A673 (cell line): ENCODE data around the gene POMP. TPM values are rescaled to one million over a fixed set of nuclear protein-coding genes. Genes with fewer than 3 reads are reported as not detected.

Experiments used
- BruUV-seq: library from RNA; stranded (reverse); fragments of 400-500 nt; replicated peaks from 2 replicates; lab custom pipeline; 2021; lab: Mats Ljungman, UMichigan
- CTCF ChIA-PET: fragments of 300-600 bp; sonication (Branson Sonifier 250); formaldehyde crosslinking; loops from one replicate; lab custom pipeline; 2022; ENCODE audit warnings: antibody characterized with exemption; lab: Charles Lee
- POLR2A ChIA-PET: fragments of 300-600 bp; sonication (Branson Sonifier 250); formaldehyde crosslinking; loops from one replicate; lab custom pipeline; 2022; ENCODE audit warnings: antibody characterized with exemption; ENCODE audit not compliant: low non-redundant PET; lab: Charles Lee
- DNase-seq: peaks from one replicate; pipeline ENCODE4 v3.0.0-alpha.2; 2015; ENCODE audit warnings: low spot score
- H3K27ac ChIP-seq: fragments of 200-600 bp; sonication (generic); 2 replicates; pipeline ENCODE4 v1.5.1; 2016; ENCODE audit warnings: mixed run types, low read depth, mild to moderate bottlenecking, mixed read lengths, antibody characterized with exemption, low read length; ENCODE audit not compliant: poor library complexity, severe bottlenecking
- H3K27me3 ChIP-seq: fragments of 200-600 bp; sonication (generic); replicated peaks from 2 replicates; pipeline ENCODE4 v1.6.1; 2017; ENCODE audit warnings: mixed run types, low read depth, mild to moderate bottlenecking, mixed read lengths, antibody characterized with exemption, low read length; ENCODE audit not compliant: insufficient read depth, poor library complexity
- H3K36me3 ChIP-seq: fragments of 200-600 bp; sonication (generic); 2 replicates; pipeline ENCODE4 v1.6.1; 2016; ENCODE audit warnings: mixed run types, mild to moderate bottlenecking, mixed read lengths, antibody characterized with exemption, low read length; ENCODE audit not compliant: insufficient read depth, poor library complexity, severe bottlenecking
- H3K4me1 ChIP-seq: fragments of 200-600 bp; sonication (generic); 2 replicates; pipeline ENCODE4 v1.6.1; 2017; ENCODE audit warnings: mixed run types, mild to moderate bottlenecking, mixed read lengths, antibody characterized with exemption, low read length; ENCODE audit not compliant: insufficient read depth, poor library complexity, severe bottlenecking
- H3K4me3 ChIP-seq: fragments of 200-600 bp; sonication (generic); 2 replicates; pipeline ENCODE4 v1.5.1; 2016; ENCODE audit warnings: low read depth, mixed run types, mild to moderate bottlenecking, mixed read lengths, low read length; ENCODE audit not compliant: poor library complexity, severe bottlenecking
- H3K9me3 ChIP-seq: fragments of 200-600 bp; sonication (generic); 2 replicates; pipeline ENCODE4 v1.6.1; 2016; ENCODE audit warnings: mixed run types, low read depth, mild to moderate bottlenecking, mixed read lengths, antibody characterized with exemption, low read length; ENCODE audit not compliant: poor library complexity, severe bottlenecking
- EZH2 ChIP-seq: fragments of 200-600 bp; sonication (generic); IDR thresholded peaks from 2 replicates; pipeline ENCODE4 v1.6.1; 2017; ENCODE audit warnings: borderline replicate concordance, low read depth, mild to moderate bottlenecking, mixed read lengths, antibody characterized with exemption, low read length; ENCODE audit not compliant: poor library complexity, severe bottlenecking
- intact Hi-C: fragments of 100-400 bp; cut with micrococcal nuclease; formaldehyde crosslinking; loops from one replicate; pipeline ENCODE4 v1.10.0; 2022; ENCODE audit not compliant: unreplicated experiment
- total RNA-seq: library from RNA; stranded (reverse); gene quantifications from 2 replicates; pipeline ENCODE4 v1.2.3, GENCODE V29; 2021
- TF ChIP-seq, protein P1 (sequence below): fragments of 300-800, 200-600 bp; sonication (generic); conservative IDR thresholded peaks from 2 replicates; pipeline ENCODE4 v1.5.1; 2017; ENCODE audit warnings: low read depth, mild to moderate bottlenecking, antibody characterized with exemption, low read length, moderate library complexity, mixed read lengths

Gene POMP
- total RNA-seq, 1 experiment from 2014 or later: 185 TPM

DNA sequence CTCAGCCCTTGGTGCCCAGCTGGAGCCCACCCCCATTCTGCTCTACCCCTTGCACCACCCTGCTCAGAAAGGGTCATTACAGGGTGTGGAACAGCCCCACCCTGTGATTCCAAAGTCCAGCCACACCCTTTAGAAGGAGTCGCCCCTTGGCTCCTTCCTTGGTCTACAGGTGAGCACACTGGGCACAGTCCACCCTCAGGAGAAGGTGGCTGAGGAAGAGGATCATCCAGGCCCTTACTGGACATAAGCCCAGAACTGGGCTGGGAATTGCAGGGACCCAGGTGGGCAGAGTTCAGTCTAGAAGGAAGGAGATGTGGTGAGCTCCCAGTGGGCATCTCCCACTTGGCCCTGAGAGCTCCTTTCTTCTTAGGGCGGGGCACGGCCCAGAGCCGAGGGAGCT is 51.2 kb downstream of the POMP start:
- DNase-seq: no peak
- H3K27me3 ChIP-seq: no peaks in the 10 kb centered on the region
- POLR2A ChIA-PET: interaction anchor here (0.6 kb wide), 1 partner anchor 10 kb away, joined by 3 read pairs; no protein-coding TSS in a partner anchor
- no peak overlapping the region for H3K4me3 ChIP-seq
- H3K9me3 ChIP-seq: no peaks in the 10 kb centered on the region
- no peaks in the 10 kb centered on the region for H3K36me3 ChIP-seq
- peaks cover 9% of the 10 kb centered on the region for H3K4me1 ChIP-seq
- no TSS peak for BruUV-seq
- TF ChIP-seq EZH2: no peak
- TF ChIP-seq, protein P1, sequence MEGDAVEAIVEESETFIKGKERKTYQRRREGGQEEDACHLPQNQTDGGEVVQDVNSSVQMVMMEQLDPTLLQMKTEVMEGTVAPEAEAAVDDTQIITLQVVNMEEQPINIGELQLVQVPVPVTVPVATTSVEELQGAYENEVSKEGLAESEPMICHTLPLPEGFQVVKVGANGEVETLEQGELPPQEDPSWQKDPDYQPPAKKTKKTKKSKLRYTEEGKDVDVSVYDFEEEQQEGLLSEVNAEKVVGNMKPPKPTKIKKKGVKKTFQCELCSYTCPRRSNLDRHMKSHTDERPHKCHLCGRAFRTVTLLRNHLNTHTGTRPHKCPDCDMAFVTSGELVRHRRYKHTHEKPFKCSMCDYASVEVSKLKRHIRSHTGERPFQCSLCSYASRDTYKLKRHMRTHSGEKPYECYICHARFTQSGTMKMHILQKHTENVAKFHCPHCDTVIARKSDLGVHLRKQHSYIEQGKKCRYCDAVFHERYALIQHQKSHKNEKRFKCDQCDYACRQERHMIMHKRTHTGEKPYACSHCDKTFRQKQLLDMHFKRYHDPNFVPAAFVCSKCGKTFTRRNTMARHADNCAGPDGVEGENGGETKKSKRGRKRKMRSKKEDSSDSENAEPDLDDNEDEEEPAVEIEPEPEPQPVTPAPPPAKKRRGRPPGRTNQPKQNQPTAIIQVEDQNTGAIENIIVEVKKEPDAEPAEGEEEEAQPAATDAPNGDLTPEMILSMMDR: no peak
- intact Hi-C loops: no loop called here
- H3K27ac ChIP-seq: no peak overlapping the region
- CTCF ChIA-PET: no interaction called here

DNA sequence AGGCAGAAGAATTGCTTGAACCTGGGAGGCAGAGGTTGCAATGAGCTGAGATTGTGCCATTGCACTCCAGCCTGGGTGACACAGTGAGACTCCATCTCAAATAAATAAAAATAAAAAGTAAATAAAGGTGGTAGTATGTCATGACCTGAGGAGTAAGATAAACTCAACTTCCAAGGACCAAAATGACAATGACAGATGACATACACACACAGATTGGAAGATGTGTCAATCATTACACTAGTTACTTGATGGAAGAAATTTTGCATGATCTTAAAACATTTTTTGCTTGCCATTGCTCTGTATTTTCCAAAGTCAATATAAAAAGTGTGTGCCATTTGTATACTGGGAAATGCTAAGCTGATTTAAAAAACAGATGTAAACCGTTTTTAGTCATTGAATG is 55.7 kb downstream of the POMP start:
- H3K27ac ChIP-seq: no peak overlapping the region
- no peaks in the 10 kb centered on the region for H3K27me3 ChIP-seq
- no peak overlapping the region for H3K4me3 ChIP-seq
- CTCF ChIA-PET: no interaction called here
- no peak for DNase-seq
- intact Hi-C loops: no loop called here
- H3K9me3 ChIP-seq: no peaks in the 10 kb centered on the region
- H3K4me1 ChIP-seq: peaks cover 14% of the 10 kb centered on the region
- no peak for TF ChIP-seq EZH2
- TF ChIP-seq, protein P1: no peak
- BruUV-seq: no TSS peak
- H3K36me3 ChIP-seq: no peaks in the 10 kb centered on the region
- POLR2A ChIA-PET: no interaction called here

DNA sequence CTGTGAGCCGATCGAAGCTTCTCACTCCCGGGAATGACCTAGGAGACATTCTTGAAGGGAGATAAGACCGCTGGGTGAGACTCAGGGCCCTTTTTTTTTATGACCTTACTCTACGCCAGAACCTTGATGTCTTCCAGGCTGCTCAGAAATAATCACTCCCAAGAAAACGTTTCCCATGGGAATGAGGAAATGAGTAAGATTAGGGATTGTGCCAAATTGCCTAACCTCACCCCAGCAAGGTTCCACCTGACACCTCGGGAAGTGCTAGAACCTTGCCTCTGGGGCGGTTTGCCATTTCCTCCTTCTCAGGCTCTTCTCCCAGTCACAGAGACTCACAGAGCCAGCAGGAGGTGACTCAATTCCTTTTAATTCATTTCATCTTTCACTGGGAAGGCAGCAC is 57.6 kb downstream of the POMP start:
- no peak overlapping the region for H3K4me3 ChIP-seq
- ChIA-PET POLR2A (no interaction called here), CTCF (no interaction called here)
- BruUV-seq: no TSS peak
- H3K9me3 ChIP-seq: no peaks in the 10 kb centered on the region
- DNase-seq: no peak
- no peak overlapping the region for H3K27ac ChIP-seq
- peaks cover 14% of the 10 kb centered on the region for H3K4me1 ChIP-seq
- no peaks in the 10 kb centered on the region for H3K36me3 ChIP-seq
- intact Hi-C loops: no loop called here
- H3K27me3 ChIP-seq: no peaks in the 10 kb centered on the region
- TF ChIP-seq, protein P1: no peak
- TF ChIP-seq EZH2: no peak
